T-cell (primary cell): ENCODE results near the gene NLGN2. TPM values are rescaled to one million over a fixed set of nuclear protein-coding genes. Genes with fewer than 3 reads are reported as not detected.

Experiments used
- ATAC-seq, 4 experiments: fragments of 200-7000 bp in 3 of 4; fragments of 150-1000 bp in 1 of 4; cut with Tn5 transposase; replicated peaks in 1 of 4; 1 replicate in 3 of 4; 2 replicates in 1 of 4; pipeline ENCODE4 v1.10.0; 2021; ENCODE audit warnings: moderate library complexity in 3 of 4, mild to moderate bottlenecking in 2 of 4, moderate number of reproducible peaks in 1 of 4
- CTCF ChIA-PET, 2 donors: fragments of 300-600 bp; sonication (Branson Sonifier 250); formaldehyde crosslinking; loops; one replicate each; lab custom pipeline; 2022; ENCODE audit warnings: antibody characterized with exemption in 2 of 2; lab: Charles Lee
- POLR2A ChIA-PET, 2 donors: fragments of 300-600 bp; sonication (Branson Sonifier 250); formaldehyde crosslinking; loops; one replicate each; lab custom pipeline; 2022; ENCODE audit warnings: antibody characterized with exemption in 2 of 2; lab: Charles Lee
- DNase-seq, 35 experiments: peaks; one replicate each; pipeline versions ENCODE4 v3.0.0 to v3.0.0-alpha.2; 2013 to 2023
- H3K27ac ChIP-seq: one replicate; pipeline ENCODE4 v1.5.1; 2013; ENCODE audit warnings: low read length
- H3K27me3 ChIP-seq, 2 experiments: replicated peaks in 1 of 2; 1 replicate in 1 of 2; 2 replicates in 1 of 2; pipeline versions ENCODE4 v1.6.1 to v1.7.0; 2013; ENCODE audit warnings: low read length in 1 of 2, mixed read lengths in 1 of 2; ENCODE audit not compliant: control insufficient read depth in 2 of 2, insufficient read depth in 2 of 2; ENCODE audit errors: extremely low read depth in 1 of 2
- H3K36me3 ChIP-seq, 2 donors: 1 replicate in 1 of 2; 2 replicates in 1 of 2; pipeline versions ENCODE4 v1.6.1 to v1.7.0; 2013; ENCODE audit warnings: low read length in 1 of 2; ENCODE audit not compliant: control insufficient read depth in 2 of 2, insufficient read depth in 1 of 2; ENCODE audit errors: extremely low read depth in 1 of 2
- H3K4me1 ChIP-seq, 2 experiments: 1 replicate in 1 of 2; 2 replicates in 1 of 2; pipeline versions ENCODE4 v1.6.1 to v1.7.0; 2013; ENCODE audit warnings: low read length in 2 of 2, mixed read lengths in 1 of 2; ENCODE audit not compliant: insufficient read depth in 2 of 2, control insufficient read depth in 1 of 2; ENCODE audit errors: extremely low read depth in 1 of 2
- H3K4me3 ChIP-seq, 2 donors: 1 replicate in 1 of 2; 2 replicates in 1 of 2; pipeline versions ENCODE4 v1.5.1 to v1.7.0; 2013; ENCODE audit warnings: mild to moderate bottlenecking in 2 of 2, low read length in 1 of 2, moderate library complexity in 1 of 2; ENCODE audit not compliant: control insufficient read depth in 1 of 2; ENCODE audit errors: extremely low read depth in 1 of 2
- H3K9me3 ChIP-seq: 2 replicates; pipeline ENCODE4 v1.7.0; 2013
- H3K27ac Mint-ChIP-seq, 2 donors: one replicate each; pipeline ENCODE4 v1.8.0; 2020 to 2021; ENCODE audit warnings: mild to moderate bottlenecking in 2 of 2, mixed read lengths in 2 of 2
- H3K27me3 Mint-ChIP-seq, 2 donors: one replicate each; pipeline ENCODE4 v1.8.0; 2021 to 2022; ENCODE audit warnings: mixed read lengths in 2 of 2
- H3K36me3 Mint-ChIP-seq: one replicate; pipeline ENCODE4 v1.8.0; 2021; ENCODE audit warnings: mixed read lengths
- H3K4me1 Mint-ChIP-seq, 3 donors: one replicate each; pipeline ENCODE4 v1.8.0; 2020 to 2022; ENCODE audit warnings: mixed read lengths in 3 of 3, mild to moderate bottlenecking in 1 of 3
- H3K4me3 Mint-ChIP-seq, 3 donors: one replicate each; pipeline ENCODE4 v1.8.0; 2020 to 2022; ENCODE audit warnings: mild to moderate bottlenecking in 3 of 3, mixed read lengths in 3 of 3, moderate library complexity in 3 of 3
- H3K9me3 Mint-ChIP-seq, 3 donors: one replicate each; pipeline ENCODE4 v1.8.0; 2020 to 2022; ENCODE audit warnings: mixed read lengths in 3 of 3
- WGBS: methylation state at CpG from one replicate; pipeline ENCODE4 v1.1.5; 2013; ENCODE audit warnings: missing lambda C conversion rate; ENCODE audit not compliant: insufficient coverage; 5-methylcytosine and 5-hydroxymethylcytosine counted together
- total RNA-seq, 35 experiments: library from RNA in 6 of 35; stranded (reverse) in 6 of 35; fragments of 120-200 nt in 1 of 35; gene quantifications; one replicate each; pipeline versions ENCODE4 v1.2.1 to v1.2.4 and lab custom pipeline; 2013 to 2026

Gene NLGN2
- total RNA-seq, 5 donors from 2014 or later (not counting 1 experiment from before 2014, with no cell fraction given) = 6.8 to 8.9 (median 8.4) TPM

DNA sequence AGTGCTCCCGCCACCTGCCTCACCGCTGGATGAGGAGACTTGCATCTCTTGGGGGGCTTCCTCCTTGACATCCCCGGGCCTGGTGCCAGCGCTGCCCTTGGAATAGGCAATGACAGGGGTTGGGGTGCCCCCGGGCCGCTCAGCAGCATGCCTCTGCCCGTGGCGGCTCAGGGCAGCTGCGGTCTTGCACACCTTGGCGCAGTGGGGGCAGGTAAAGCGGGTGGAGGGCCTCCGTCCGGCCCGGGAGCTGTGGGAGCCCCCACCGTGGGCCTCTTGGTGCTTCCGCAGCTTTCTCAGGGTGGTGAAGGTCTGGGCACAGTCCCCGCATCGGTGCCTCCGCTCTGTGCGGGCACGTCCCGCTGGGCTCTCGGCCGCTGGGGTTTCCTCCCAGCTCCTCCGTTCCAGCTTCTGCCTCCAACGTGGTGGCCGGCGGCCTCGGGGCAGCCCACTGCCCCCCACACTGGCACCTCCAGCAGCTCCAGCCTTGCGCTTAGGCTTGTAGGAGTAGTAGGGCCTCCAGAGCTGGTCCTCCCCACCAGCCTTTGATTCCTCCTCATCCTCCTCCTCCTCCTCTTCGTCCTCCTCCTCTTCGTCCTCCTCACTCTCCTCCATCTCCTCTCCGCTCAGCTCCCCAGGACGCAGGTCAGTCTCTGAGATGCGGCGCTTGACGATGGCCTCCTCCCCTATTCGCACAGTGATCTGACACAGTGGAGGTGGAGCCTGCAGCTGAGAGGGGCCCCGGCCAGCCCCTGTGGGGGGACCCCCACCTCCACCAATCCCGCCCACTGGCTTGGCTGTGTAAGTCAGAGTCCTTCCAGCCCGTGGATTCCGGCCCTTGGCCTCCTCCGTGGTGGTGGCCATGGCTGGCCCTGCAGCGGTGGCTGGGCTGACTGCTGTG is 55.1 kb downstream of the NLGN2 start:
- CTCF ChIA-PET = interaction anchor here in 1 of 2 donors (0.6 kb wide), 1 partner anchor 107 kb away, joined by 3 read pairs; no protein-coding TSS in a partner anchor
- no peaks in the 10 kb centered on the region for H3K27me3 ChIP-seq
- ATAC-seq = peak in 1 of 4 experiments; percentile 22
- Mint-ChIP-seq H3K27me3 (no peaks in the 10 kb centered on the region), H3K9me3 (no peaks in the 10 kb centered on the region), H3K27ac (no peak overlapping the region), H3K36me3 (peaks cover 15% of the 10 kb centered on the region), H3K4me1 (peaks cover 6 to 13% (median 8%) of the 10 kb centered on the region in 3 donors), H3K4me3 (no peak overlapping the region)
- POLR2A ChIA-PET = interaction anchor here in 1 of 2 donors (0.6 kb wide), 1 partner anchor 17 kb away, joined by 4 read pairs; the partner anchor contains the start of gene ZBTB4
- no peak overlapping the region for H3K27ac ChIP-seq
- peaks cover 6 to 9% of the 10 kb centered on the region in 2 experiments for H3K4me1 ChIP-seq
- no peaks in the 10 kb centered on the region for H3K9me3 ChIP-seq
- no peak overlapping the region for H3K4me3 ChIP-seq
- no peak for DNase-seq
- peaks cover 8 to 45% of the 10 kb centered on the region in 2 donors for H3K36me3 ChIP-seq
- WGBS = 94% methylated on average over 31 of the region's 44 CpGs

DNA sequence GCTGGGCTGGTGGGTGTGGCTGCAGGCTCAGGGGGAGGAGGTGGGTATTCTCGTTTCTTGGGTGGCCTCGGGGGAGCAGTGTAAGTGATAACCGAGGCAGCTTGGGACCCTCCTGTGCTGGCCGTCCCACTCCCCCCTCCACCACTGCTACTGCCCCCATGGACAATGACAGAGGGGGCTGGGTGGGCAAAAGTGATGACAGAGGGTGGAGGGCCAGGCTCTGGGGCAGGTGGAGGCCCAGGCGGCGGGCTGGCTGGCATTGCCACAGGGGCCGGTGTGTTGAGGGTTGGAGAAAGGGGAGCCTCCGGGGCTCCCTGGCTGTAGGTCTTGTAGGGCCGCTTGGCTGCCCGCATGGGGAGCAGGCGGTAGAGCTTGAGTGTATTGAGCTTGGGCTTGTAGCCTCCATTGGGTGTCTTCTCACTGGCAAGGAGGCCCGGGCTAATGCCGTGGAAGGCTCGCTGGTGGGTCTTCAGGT is 55.8 kb downstream of the NLGN2 start:
- Mint-ChIP-seq H3K27ac (no peak overlapping the region), H3K36me3 (peaks cover 15% of the 10 kb centered on the region), H3K4me3 (no peak overlapping the region), H3K27me3 (no peaks in the 10 kb centered on the region), H3K4me1 (peaks cover 8 to 14% (median 10%) of the 10 kb centered on the region in 3 donors), H3K9me3 (no peaks in the 10 kb centered on the region)
- ChIA-PET CTCF (no interaction called here), POLR2A (no interaction called here)
- Histone ChIP-seq H3K4me1 (peaks cover 6 to 14% of the 10 kb centered on the region in 2 experiments), H3K9me3 (no peaks in the 10 kb centered on the region), H3K4me3 (no peak overlapping the region), H3K27me3 (no peaks in the 10 kb centered on the region), H3K36me3 (peaks cover 8 to 48% of the 10 kb centered on the region in 2 donors), H3K27ac (no peak overlapping the region)
- ATAC-seq = peak in 1 of 4 experiments; percentile 14
- WGBS = 100% methylated on average over 6 of the region's 14 CpGs
- DNase-seq = no peak

DNA sequence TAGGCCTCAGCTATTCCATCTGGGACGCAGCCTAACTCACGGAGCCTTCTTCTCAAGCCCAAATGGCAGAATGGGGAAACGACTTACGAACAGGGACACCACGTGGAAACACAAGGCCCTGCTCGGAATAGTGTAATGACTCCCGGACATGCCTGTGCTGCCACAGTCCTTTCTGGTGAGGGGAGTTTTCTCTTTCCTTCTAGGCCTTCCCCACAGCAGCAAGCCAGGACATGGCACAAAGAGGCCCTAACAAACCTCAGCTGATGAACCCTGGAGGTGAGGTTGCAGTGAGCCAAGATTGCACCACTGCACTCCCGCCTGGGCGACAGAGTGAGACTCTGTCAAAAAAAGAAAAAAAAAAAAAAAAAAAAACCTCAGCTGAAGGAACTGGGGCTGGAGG is 56.4 kb downstream of the NLGN2 start:
- H3K4me1 Mint-ChIP-seq = peaks cover 12 to 19% (median 12%) of the 10 kb centered on the region in 3 donors
- H3K4me3 ChIP-seq = no peak overlapping the region
- H3K27ac Mint-ChIP-seq = no peak overlapping the region
- H3K27me3 ChIP-seq = no peaks in the 10 kb centered on the region
- POLR2A ChIA-PET = interaction anchor here in 1 of 2 donors (0.9 kb wide), 1 partner anchor 21 kb away, joined by 3 read pairs; no protein-coding TSS in a partner anchor
- H3K4me3 Mint-ChIP-seq = no peak overlapping the region
- H3K36me3 Mint-ChIP-seq = peaks cover 15% of the 10 kb centered on the region
- ATAC-seq (no peak), DNase-seq (no peak)
- H3K4me1 ChIP-seq = peaks cover 6 to 15% of the 10 kb centered on the region in 2 experiments
- no peaks in the 10 kb centered on the region for H3K9me3 Mint-ChIP-seq
- CTCF ChIA-PET = no interaction called here
- 97% methylated on average over 4 of the region's 9 CpGs for WGBS
- no peaks in the 10 kb centered on the region for H3K9me3 ChIP-seq
- no peak overlapping the region for H3K27ac ChIP-seq
- no peaks in the 10 kb centered on the region for H3K27me3 Mint-ChIP-seq
- H3K36me3 ChIP-seq = peaks cover 8 to 50% of the 10 kb centered on the region in 2 donors

DNA sequence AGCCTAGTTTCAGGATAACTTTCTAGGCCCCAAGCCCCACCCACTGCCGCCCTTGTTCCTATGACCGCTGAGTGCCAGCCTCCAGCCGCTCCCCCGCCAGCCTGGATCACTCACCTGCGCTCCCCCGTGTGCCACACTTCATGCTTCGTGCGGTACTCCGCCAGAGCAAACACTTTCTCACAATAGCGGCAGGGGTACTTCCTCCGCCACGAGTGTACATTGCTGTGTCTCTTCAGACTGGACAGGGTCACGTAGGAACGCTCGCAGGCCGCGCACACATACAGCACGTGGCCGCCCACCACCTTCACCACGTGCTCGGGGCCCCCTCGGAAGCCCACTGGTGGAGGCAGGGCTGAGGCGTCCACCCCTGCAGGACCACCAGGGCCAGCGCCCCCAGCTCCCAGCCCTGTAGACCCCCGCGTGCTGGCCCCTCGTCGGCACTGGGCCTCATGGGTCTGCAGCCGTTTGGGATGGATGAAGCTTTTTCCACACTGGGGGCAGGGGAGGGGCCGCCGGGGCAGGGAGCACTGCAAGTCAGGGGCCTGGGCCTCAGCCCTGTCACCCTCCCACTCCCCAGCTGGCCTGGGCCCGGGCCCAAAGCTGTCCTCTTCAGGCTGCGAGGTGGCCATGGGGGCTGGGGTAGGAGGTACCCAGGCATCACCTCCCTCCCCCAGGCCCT is 58.1 kb downstream of the NLGN2 start:
- peak in 1 of 4 experiments; percentile 12 for ATAC-seq
- Mint-ChIP-seq H3K9me3 (no peaks in the 10 kb centered on the region), H3K4me3 (no peak overlapping the region), H3K4me1 (peaks cover 11 to 14% (median 13%) of the 10 kb centered on the region in 3 donors), H3K27me3 (no peaks in the 10 kb centered on the region), H3K36me3 (peaks cover 15% of the 10 kb centered on the region), H3K27ac (peak overlapping the region in 1 of 2 donors; percentile 28)
- DNase-seq = no peak
- peaks cover 7 to 15% of the 10 kb centered on the region in 2 experiments for H3K4me1 ChIP-seq
- H3K27ac ChIP-seq = no peak overlapping the region
- CTCF ChIA-PET = no interaction called here
- H3K36me3 ChIP-seq = peaks cover 8 to 50% of the 10 kb centered on the region in 2 donors
- H3K4me3 ChIP-seq = no peak overlapping the region
- no peaks in the 10 kb centered on the region for H3K9me3 ChIP-seq
- 95% methylated on average over 29 of the region's 33 CpGs for WGBS
- POLR2A ChIA-PET = interaction anchor here in 1 of 2 donors (0.6 kb wide), 1 partner anchor 95 kb away, joined by 8 read pairs; no protein-coding TSS in a partner anchor
- no peaks in the 10 kb centered on the region for H3K27me3 ChIP-seq

DNA sequence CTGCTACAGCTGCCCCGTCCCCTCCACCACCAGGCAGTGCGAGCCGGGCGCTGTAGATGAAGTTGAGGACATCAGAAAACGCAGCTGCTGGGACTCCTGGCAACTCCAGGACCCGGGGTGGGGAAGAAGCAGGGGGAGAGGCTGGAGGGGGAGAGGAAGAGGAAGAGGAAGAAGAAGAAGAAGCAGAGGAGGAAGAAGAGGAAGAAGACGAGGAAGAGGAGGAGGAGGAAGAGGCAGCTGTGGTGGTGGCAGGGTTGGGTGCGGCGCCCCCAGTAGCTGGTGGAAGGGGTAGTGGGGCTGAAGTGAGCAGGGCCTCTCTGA is 58.6 kb downstream of the NLGN2 start:
- WGBS = 83% methylated on average over 4 of the region's 9 CpGs
- Histone ChIP-seq H3K27me3 (no peaks in the 10 kb centered on the region), H3K4me3 (no peak overlapping the region), H3K36me3 (peaks cover 8 to 50% of the 10 kb centered on the region in 2 donors), H3K27ac (no peak overlapping the region), H3K4me1 (peaks cover 9 to 15% of the 10 kb centered on the region in 2 experiments), H3K9me3 (no peaks in the 10 kb centered on the region)
- peaks cover 12% of the 10 kb centered on the region for H3K36me3 Mint-ChIP-seq
- no peaks in the 10 kb centered on the region for H3K27me3 Mint-ChIP-seq
- no peak for DNase-seq
- H3K4me3 Mint-ChIP-seq = no peak overlapping the region
- ChIA-PET POLR2A (interaction anchor here in 1 of 2 donors (0.6 kb wide), 1 partner anchor 94 kb away, joined by 8 read pairs; no protein-coding TSS in a partner anchor), CTCF (no interaction called here)
- H3K4me1 Mint-ChIP-seq = peaks cover 7 to 17% (median 16%) of the 10 kb centered on the region in 3 donors
- H3K27ac Mint-ChIP-seq = no peak overlapping the region
- H3K9me3 Mint-ChIP-seq = no peaks in the 10 kb centered on the region
- ATAC-seq = no peak
